ENCODE results near the gene F2.

The F2 gene

DNA sequence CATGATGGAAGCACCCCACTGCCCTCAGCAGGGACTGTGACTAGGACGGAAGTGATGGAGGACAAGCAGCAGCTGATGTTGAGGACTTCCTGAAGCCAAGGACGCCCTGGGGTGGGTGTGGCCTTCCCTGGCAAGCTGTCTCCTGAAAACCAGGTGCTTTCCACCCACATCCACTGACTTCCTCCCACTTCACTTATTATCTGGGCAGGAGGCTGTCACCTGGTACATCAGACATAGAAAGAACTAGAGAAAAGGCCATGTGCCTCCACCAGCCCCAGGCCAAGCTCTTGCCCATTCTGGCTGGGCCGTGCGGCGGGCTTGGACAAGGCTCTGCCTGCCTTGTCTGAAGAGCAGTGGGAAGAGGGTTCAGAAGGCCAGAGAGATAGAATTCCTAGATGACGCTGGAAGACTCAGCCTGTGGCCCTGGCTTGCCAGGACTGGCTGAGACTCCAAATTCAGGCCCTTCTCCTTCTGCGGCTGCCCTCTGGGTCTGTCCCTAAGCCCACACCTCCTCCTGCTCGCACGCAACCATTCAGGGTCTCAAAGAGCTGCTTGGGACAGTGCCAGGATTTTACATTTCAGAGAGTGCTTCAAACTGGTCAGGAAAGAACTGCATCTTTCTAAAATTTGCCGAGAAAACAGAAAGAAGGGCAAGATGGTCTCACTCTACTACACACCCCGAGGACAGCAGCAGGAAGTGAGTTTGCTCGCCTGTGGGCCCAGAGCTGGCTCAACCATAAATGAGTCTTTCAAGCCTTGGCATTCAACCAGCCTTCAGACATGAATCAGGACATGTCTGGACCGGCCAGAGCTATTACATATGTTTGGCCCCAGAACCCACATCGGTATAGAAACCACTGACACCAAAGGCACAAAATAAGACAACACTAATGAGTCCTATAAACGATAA is 31.9 kb upstream of the F2 start:
- H3K4me3 ChIP-seq (ENCODE audit: low read depth, low read length) = no peak overlapping the region
- TF ChIP-seq, protein P1, sequence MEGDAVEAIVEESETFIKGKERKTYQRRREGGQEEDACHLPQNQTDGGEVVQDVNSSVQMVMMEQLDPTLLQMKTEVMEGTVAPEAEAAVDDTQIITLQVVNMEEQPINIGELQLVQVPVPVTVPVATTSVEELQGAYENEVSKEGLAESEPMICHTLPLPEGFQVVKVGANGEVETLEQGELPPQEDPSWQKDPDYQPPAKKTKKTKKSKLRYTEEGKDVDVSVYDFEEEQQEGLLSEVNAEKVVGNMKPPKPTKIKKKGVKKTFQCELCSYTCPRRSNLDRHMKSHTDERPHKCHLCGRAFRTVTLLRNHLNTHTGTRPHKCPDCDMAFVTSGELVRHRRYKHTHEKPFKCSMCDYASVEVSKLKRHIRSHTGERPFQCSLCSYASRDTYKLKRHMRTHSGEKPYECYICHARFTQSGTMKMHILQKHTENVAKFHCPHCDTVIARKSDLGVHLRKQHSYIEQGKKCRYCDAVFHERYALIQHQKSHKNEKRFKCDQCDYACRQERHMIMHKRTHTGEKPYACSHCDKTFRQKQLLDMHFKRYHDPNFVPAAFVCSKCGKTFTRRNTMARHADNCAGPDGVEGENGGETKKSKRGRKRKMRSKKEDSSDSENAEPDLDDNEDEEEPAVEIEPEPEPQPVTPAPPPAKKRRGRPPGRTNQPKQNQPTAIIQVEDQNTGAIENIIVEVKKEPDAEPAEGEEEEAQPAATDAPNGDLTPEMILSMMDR (IDR thresholded peaks at IDR 0.05; ENCODE audit: insufficient read depth, low read depth, low read length, missing control alignments) = no peak
- no peak for DNase-seq (ENCODE audit: low read depth)

DNA sequence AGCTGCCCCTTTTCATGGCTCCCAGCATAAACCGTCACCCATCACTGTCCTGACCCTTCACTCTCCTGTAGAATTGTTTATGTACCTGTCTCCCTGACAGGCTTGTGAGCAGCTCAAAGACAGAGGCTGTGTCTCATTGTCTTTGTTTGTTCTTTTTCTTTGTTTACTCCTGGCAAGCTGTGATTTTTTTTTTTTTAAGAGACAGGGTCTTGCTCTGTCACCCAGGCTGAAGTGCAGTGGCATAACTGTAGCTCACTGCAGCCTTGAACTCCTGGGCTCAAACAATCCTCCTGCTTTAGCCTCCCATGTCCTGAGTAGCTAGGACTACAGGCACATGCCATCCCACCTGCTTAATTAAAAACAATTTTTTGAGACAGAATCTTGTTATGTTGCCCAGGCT is 28.3 kb upstream of the F2 start:
- no peak overlapping the region for H3K4me3 ChIP-seq (ENCODE audit: low read depth, low read length)
- TF ChIP-seq, protein P1 (IDR thresholded peaks at IDR 0.05; ENCODE audit: insufficient read depth, low read depth, low read length, missing control alignments) = no peak
- DNase-seq (ENCODE audit: low read depth) = no peak

DNA sequence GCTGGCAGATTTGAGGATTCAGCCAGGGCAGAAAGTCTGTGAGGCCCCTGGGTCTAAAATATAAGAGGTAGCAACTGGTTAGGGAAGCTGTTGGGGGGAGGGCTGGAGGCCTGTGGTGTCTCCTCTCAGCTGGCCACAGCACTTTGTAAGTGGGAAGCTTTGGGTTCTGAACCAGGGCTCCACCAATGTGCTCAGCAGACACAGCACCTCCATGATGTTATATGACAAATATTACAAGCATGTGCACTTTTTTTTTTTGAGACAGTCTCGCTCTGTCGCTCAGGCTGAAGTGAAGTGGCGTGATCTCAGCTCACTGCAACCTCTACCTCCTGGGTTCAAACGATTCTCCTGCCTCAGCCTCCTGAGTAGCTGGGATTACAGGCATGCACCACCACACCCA is 26.6 kb upstream of the F2 start:
- no peak for DNase-seq (ENCODE audit: low read depth)
- TF ChIP-seq, protein P1 (IDR thresholded peaks at IDR 0.05; ENCODE audit: insufficient read depth, low read depth, low read length, missing control alignments) = no peak
- H3K4me3 ChIP-seq (ENCODE audit: low read depth, low read length) = no peak overlapping the region

DNA sequence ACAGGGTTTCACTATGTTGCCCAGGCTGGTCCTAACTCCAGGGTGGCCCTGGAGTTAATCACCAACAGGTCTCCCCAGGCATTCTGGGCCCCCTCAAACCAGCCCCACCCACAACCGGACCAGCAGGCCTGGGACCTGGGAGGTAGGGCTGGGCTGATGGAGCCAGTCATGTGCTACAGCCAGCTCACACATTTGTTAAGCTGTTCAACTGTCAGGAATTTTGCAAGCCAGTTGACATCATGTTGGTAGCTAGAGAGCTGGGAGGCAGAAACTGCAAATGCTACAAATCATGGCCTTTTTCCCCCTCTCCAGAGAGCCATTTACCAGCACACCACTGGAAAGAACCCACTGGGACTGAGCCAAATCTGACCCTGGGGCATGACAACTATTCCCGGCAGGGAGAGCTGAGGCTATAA is 25.4 kb upstream of the F2 start:
- H3K4me3 ChIP-seq (ENCODE audit: low read depth, low read length) = no peak overlapping the region
- TF ChIP-seq, protein P1 (IDR thresholded peaks at IDR 0.05; ENCODE audit: insufficient read depth, low read depth, low read length, missing control alignments) = no peak
- DNase-seq (ENCODE audit: low read depth) = no peak

DNA sequence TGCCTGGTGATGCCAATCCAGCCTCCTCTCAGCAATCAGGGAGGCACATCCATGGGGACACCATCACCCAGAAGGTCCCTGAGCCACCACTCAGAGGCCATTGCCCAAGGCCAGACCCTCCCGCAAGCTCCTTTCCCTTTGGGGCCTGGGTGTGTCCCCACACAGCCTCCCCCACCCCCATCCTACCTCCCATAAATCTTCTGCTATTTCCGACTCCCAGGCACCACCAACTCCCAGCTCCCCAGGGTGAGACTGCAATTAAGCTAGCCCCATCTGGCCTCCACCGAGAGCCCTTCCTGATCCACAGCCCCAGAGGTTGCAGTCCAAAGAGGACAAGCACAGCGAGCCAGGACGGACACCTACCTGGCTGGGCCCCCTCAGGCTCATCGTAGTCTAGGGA is 24.9 kb upstream of the F2 start:
- H3K4me3 ChIP-seq (ENCODE audit: low read depth, low read length) = no peak overlapping the region
- TF ChIP-seq, protein P1 (IDR thresholded peaks at IDR 0.05; ENCODE audit: insufficient read depth, low read depth, low read length, missing control alignments) = no peak
- no peak for DNase-seq (ENCODE audit: low read depth)

DNA sequence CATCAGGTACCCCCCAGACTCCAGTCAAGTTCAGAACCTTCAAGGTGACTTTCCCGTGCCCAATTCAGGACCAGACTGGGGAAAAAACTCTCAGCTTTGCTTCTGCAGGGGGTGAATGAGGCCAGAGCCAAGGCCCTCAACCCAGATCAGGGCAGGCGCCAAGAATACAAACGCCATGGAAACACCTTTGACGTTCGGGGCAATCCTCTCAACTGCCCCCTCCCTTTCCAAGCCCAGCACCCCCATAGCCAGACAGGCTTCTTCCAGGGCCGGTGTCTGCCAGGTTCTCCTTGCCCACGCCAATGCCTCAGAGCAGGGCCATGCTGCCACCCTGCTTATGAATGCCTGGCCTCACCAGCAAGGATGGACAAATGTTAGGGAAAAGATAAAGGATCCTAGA is 24.4 kb upstream of the F2 start:
- H3K4me3 ChIP-seq (ENCODE audit: low read depth, low read length) = no peak overlapping the region
- TF ChIP-seq, protein P1 (IDR thresholded peaks at IDR 0.05; ENCODE audit: insufficient read depth, low read depth, low read length, missing control alignments) = no peak
- DNase-seq (ENCODE audit: low read depth) = no peak

Data from GM12865 (cell line).